Activated CD8-positive, alpha-beta T cell treated with anti-CD3 and anti-CD28 coated beads, Interleukin-2, amount 10 ng/mL, durations not matched to agents 7 days and 5 days (primary cell): ENCODE measurements around the gene LIPC. TPM values are rescaled to one million over a fixed set of nuclear protein-coding genes. Genes with fewer than 3 reads are reported as not detected.
A peak's percentile ranks its signal among the peaks of the same experiment; 100 is the strongest.

Experiments used
- ATAC-seq: fragments of 150-1000 bp; cut with Tn5 transposase; one replicate; pipeline ENCODE4 v1.10.0; 2021; ENCODE audit warnings: moderate library complexity
- CTCF ChIA-PET: fragments of 350-600 bp; sonication (Branson Sonifier 250); formaldehyde crosslinking; loops from one replicate; lab custom pipeline; 2021; ENCODE audit warnings: antibody characterized with exemption; lab: Charles Lee
- POLR2A ChIA-PET: fragments of 350-600 bp; sonication (Branson Sonifier 250); formaldehyde crosslinking; loops from one replicate; lab custom pipeline; 2021; ENCODE audit warnings: antibody characterized with exemption; lab: Charles Lee
- DNase-seq: peaks from one replicate; pipeline ENCODE4 v3.0.0-alpha.2; 2020
- H3K27ac Mint-ChIP-seq: one replicate; pipeline ENCODE4 v1.8.0; 2021; ENCODE audit warnings: mild to moderate bottlenecking, mixed read lengths
- H3K27me3 Mint-ChIP-seq: one replicate; pipeline ENCODE4 v1.8.0; 2021; ENCODE audit warnings: low read depth, mixed read lengths
- H3K36me3 Mint-ChIP-seq: one replicate; pipeline ENCODE4 v1.8.0; 2021; ENCODE audit warnings: low read depth, mixed read lengths
- H3K4me1 Mint-ChIP-seq: one replicate; pipeline ENCODE4 v1.8.0; 2021; ENCODE audit warnings: low read depth, mixed read lengths
- H3K4me3 Mint-ChIP-seq: one replicate; pipeline ENCODE4 v1.8.0; 2021; ENCODE audit warnings: mild to moderate bottlenecking, mixed read lengths
- H3K9me3 Mint-ChIP-seq: one replicate; pipeline ENCODE4 v1.8.0; 2022; ENCODE audit warnings: mixed read lengths; ENCODE audit not compliant: insufficient read depth
- total RNA-seq, 2 experiments: library from RNA; stranded (reverse); gene quantifications; one replicate each; pipeline ENCODE4 v1.2.3, GENCODE V29; 2021

Gene LIPC
- total RNA-seq, result 1 to 10 TPM; 4.1 to 4.4 TPM

GRCh38 chr15:58431221-58432149, at the start of gene LIPC:
LIPC (plus strand) TSS chr15:58431991; CDS start chr15:58432033, 42 bp downstream.
- H3K4me3 Mint-ChIP-seq, result no peak within 1 kb of the TSS
- H3K36me3 Mint-ChIP-seq, result no peaks in the 10 kb centered on the region
- H3K9me3 Mint-ChIP-seq, result no peaks in the 10 kb centered on the region
- no peaks in the 10 kb centered on the region for H3K27me3 Mint-ChIP-seq
- CTCF ChIA-PET, result no interaction called here
- ATAC-seq, result no peak
- no peaks in the 10 kb centered on the region for H3K4me1 Mint-ChIP-seq
- no peak within 1 kb of the TSS for H3K27ac Mint-ChIP-seq
- DNase-seq, result no peak
- POLR2A ChIA-PET, result no interaction called here

GRCh38 chr15:58383876-58384275, 47.9 kb upstream of the LIPC start:
- Mint-ChIP-seq H3K36me3 (peaks cover 2% of the 10 kb centered on the region), H3K4me1 (no peaks in the 10 kb centered on the region), H3K27me3 (no peaks in the 10 kb centered on the region), H3K27ac (peak overlapping the region; percentile 32), H3K9me3 (no peaks in the 10 kb centered on the region), H3K4me3 (no peak overlapping the region)
- DNase-seq, result no peak
- POLR2A ChIA-PET, result interaction anchor here (0.9 kb wide), 1 partner anchor 13 kb away, joined by 3 read pairs; no protein-coding TSS in a partner anchor
- CTCF ChIA-PET, result no interaction called here
- ATAC-seq, result no peak

GRCh38 chr15:58384667-58385066, 47.1 kb upstream of the LIPC start:
- CTCF ChIA-PET, result interaction anchor here (1.1 kb wide), 1 partner anchor 76 kb away, joined by 3 read pairs; no protein-coding TSS in a partner anchor
- Mint-ChIP-seq H3K27me3 (no peaks in the 10 kb centered on the region), H3K36me3 (no peaks in the 10 kb centered on the region)

GRCh38 chr15:58386081-58386480, 45.7 kb upstream of the LIPC start:
- POLR2A ChIA-PET, result no interaction called here
- CTCF ChIA-PET, result no interaction called here

More at GRCh38 chr15:58384667-58385066, 47.1 kb upstream of the LIPC start:
- POLR2A ChIA-PET, result no interaction called here
- H3K9me3 Mint-ChIP-seq, result no peaks in the 10 kb centered on the region
- DNase-seq (no peak), ATAC-seq (no peak)
- no peak overlapping the region for H3K4me3 Mint-ChIP-seq
- H3K27ac Mint-ChIP-seq, result no peak overlapping the region
- no peaks in the 10 kb centered on the region for H3K4me1 Mint-ChIP-seq

GRCh38 chr15:58386641-58387040, 45.1 kb upstream of the LIPC start:
- Mint-ChIP-seq H3K27me3 (no peaks in the 10 kb centered on the region), H3K36me3 (no peaks in the 10 kb centered on the region), H3K4me3 (no peak overlapping the region), H3K9me3 (no peaks in the 10 kb centered on the region), H3K4me1 (no peaks in the 10 kb centered on the region), H3K27ac (no peak overlapping the region)
- CTCF ChIA-PET, result interaction anchor here (0.6 kb wide), 1 partner anchor 827 kb away, joined by 4 read pairs; no protein-coding TSS in a partner anchor
- no peak for DNase-seq
- ATAC-seq, result no peak
- POLR2A ChIA-PET, result no interaction called here

More at GRCh38 chr15:58386081-58386480, 45.7 kb upstream of the LIPC start:
- Mint-ChIP-seq H3K9me3 (no peaks in the 10 kb centered on the region), H3K36me3 (no peaks in the 10 kb centered on the region), H3K27me3 (no peaks in the 10 kb centered on the region), H3K27ac (no peak overlapping the region), H3K4me3 (no peak overlapping the region), H3K4me1 (no peaks in the 10 kb centered on the region)
- ATAC-seq, result no peak
- no peak for DNase-seq

GRCh38 chr15:58387130-58387529, 44.7 kb upstream of the LIPC start:
- Mint-ChIP-seq H3K9me3 (no peaks in the 10 kb centered on the region), H3K27me3 (no peaks in the 10 kb centered on the region), H3K4me1 (no peaks in the 10 kb centered on the region), H3K4me3 (no peak overlapping the region), H3K36me3 (no peaks in the 10 kb centered on the region), H3K27ac (no peak overlapping the region)
- DNase-seq, result no peak
- POLR2A ChIA-PET, result no interaction called here
- CTCF ChIA-PET, result interaction anchor here (0.6 kb wide), 1 partner anchor 827 kb away, joined by 4 read pairs; no protein-coding TSS in a partner anchor
- ATAC-seq, result no peak

- Mint-ChIP-seq H3K27me3 (no peaks in the 10 kb centered on the region), H3K9me3 (no peaks in the 10 kb centered on the region), H3K27ac (no peak overlapping the region), H3K4me1 (no peaks in the 10 kb centered on the region), H3K36me3 (no peaks in the 10 kb centered on the region), H3K4me3 (no peak overlapping the region)
- CTCF ChIA-PET, result no interaction called here
- no peak for ATAC-seq
- DNase-seq, result no peak
- POLR2A ChIA-PET, result no interaction called here
These were observed 43.6 kb upstream of the LIPC start for GRCh38 chr15:58388211-58388610.

GRCh38 chr15:58390118-58390517, 41.7 kb upstream of the LIPC start:
- H3K36me3 Mint-ChIP-seq, result no peaks in the 10 kb centered on the region
- no peak overlapping the region for H3K27ac Mint-ChIP-seq
- POLR2A ChIA-PET, result no interaction called here
- H3K27me3 Mint-ChIP-seq, result peaks cover 4% of the 10 kb centered on the region
- CTCF ChIA-PET, result no interaction called here
- DNase-seq, result no peak
- no peak for ATAC-seq
- no peaks in the 10 kb centered on the region for H3K9me3 Mint-ChIP-seq
- H3K4me1 Mint-ChIP-seq, result no peaks in the 10 kb centered on the region
- no peak overlapping the region for H3K4me3 Mint-ChIP-seq

GRCh38 chr15:58390655-58391054, 41.1 kb upstream of the LIPC start:
- ChIA-PET CTCF (no interaction called here), POLR2A (no interaction called here)
- Mint-ChIP-seq H3K36me3 (no peaks in the 10 kb centered on the region), H3K27me3 (peaks cover 5% of the 10 kb centered on the region), H3K9me3 (no peaks in the 10 kb centered on the region), H3K27ac (no peak overlapping the region), H3K4me3 (no peak overlapping the region), H3K4me1 (no peaks in the 10 kb centered on the region)
- ATAC-seq (no peak), DNase-seq (no peak)

- DNase-seq (no peak), ATAC-seq (no peak)
- H3K27ac Mint-ChIP-seq, result no peak overlapping the region
- ChIA-PET CTCF (no interaction called here), POLR2A (no interaction called here)
- no peaks in the 10 kb centered on the region for H3K9me3 Mint-ChIP-seq
- H3K4me1 Mint-ChIP-seq, result no peaks in the 10 kb centered on the region
- H3K36me3 Mint-ChIP-seq, result no peaks in the 10 kb centered on the region
- peaks cover 7% of the 10 kb centered on the region for H3K27me3 Mint-ChIP-seq
- H3K4me3 Mint-ChIP-seq, result no peak overlapping the region
These were observed 40.7 kb upstream of the LIPC start for GRCh38 chr15:58391088-58391487.

- H3K36me3 Mint-ChIP-seq, result no peaks in the 10 kb centered on the region
- no peaks in the 10 kb centered on the region for H3K4me1 Mint-ChIP-seq
- ATAC-seq (no peak), DNase-seq (no peak)
- H3K27me3 Mint-ChIP-seq, result peaks cover 10% of the 10 kb centered on the region
- H3K4me3 Mint-ChIP-seq, result no peak overlapping the region
- H3K27ac Mint-ChIP-seq, result no peak overlapping the region
- ChIA-PET POLR2A (no interaction called here), CTCF (no interaction called here)
- H3K9me3 Mint-ChIP-seq, result no peaks in the 10 kb centered on the region
These were observed 39.6 kb upstream of the LIPC start for GRCh38 chr15:58392141-58392540.

GRCh38 chr15:58392611-58393161, 39.1 kb upstream of the LIPC start:
- H3K4me3 Mint-ChIP-seq, result no peak overlapping the region
- no peaks in the 10 kb centered on the region for H3K4me1 Mint-ChIP-seq
- POLR2A ChIA-PET, result no interaction called here
- H3K36me3 Mint-ChIP-seq, result no peaks in the 10 kb centered on the region
- peaks cover 14% of the 10 kb centered on the region for H3K27me3 Mint-ChIP-seq
- CTCF ChIA-PET, result interaction anchor here (1.0 to 1.3 kb wide), 2 partner anchors 12 to 152 kb away, joined by 3 to 4 read pairs; no protein-coding TSS in a partner anchor
- H3K9me3 Mint-ChIP-seq, result no peaks in the 10 kb centered on the region
- no peak overlapping the region for H3K27ac Mint-ChIP-seq
- no peak for DNase-seq
- ATAC-seq, result no peak
